ENCODE results near the gene CHRND. TPM values are rescaled to one million over a fixed set of nuclear protein-coding genes. Genes with fewer than 3 reads are reported as not detected.

Gene CHRND
- total RNA-seq, 2 experiments from 2014 or later = not detected

DNA sequence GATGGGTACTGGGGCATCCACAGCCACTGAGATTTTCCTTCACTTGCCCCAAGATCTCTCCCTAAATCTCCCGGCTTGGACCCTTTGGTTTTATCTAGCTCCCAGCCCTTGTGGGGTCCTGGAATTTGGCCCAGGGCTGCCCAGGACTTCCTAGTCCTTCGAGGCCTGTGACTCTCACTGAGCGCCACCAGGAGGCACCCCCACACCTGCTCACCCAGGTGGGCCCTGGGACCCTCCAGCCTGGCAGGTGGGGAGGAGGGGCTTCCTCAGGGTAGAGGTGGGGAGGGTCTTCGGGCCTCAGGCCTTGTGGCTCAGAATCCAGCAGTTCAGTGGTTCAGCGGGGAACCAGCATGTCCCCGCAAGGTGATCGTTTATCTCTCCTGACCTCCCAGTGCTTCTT lies 17.7 kb upstream of the CHRND start:
- peaks cover 12 to 30% of the 10 kb centered on the region in 2 experiments for H3K27me3 ChIP-seq (ENCODE audit: control insufficient read depth in 1 of 2, insufficient read depth in 2 of 2, low read length in 2 of 2)
- ChIA-PET POLR2A (interaction anchor here (0.6 kb wide), 1 partner anchor 85 kb away, joined by 3 read pairs; no protein-coding TSS in a partner anchor), CTCF (no interaction called here)
- intact Hi-C loops (cut with DNase I, micrococcal nuclease) = no loop called here
- no peak overlapping the region for H3K4me3 Mint-ChIP-seq
- H3K4me1 Mint-ChIP-seq (ENCODE audit: low read depth) = peaks cover 4% of the 10 kb centered on the region
- no peak for DNase-seq
- no peak overlapping the region for H3K27ac Mint-ChIP-seq
- TF ChIP-seq, protein P1, sequence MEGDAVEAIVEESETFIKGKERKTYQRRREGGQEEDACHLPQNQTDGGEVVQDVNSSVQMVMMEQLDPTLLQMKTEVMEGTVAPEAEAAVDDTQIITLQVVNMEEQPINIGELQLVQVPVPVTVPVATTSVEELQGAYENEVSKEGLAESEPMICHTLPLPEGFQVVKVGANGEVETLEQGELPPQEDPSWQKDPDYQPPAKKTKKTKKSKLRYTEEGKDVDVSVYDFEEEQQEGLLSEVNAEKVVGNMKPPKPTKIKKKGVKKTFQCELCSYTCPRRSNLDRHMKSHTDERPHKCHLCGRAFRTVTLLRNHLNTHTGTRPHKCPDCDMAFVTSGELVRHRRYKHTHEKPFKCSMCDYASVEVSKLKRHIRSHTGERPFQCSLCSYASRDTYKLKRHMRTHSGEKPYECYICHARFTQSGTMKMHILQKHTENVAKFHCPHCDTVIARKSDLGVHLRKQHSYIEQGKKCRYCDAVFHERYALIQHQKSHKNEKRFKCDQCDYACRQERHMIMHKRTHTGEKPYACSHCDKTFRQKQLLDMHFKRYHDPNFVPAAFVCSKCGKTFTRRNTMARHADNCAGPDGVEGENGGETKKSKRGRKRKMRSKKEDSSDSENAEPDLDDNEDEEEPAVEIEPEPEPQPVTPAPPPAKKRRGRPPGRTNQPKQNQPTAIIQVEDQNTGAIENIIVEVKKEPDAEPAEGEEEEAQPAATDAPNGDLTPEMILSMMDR (IDR thresholded peaks at IDR 0.05) = no peak
- no peaks in the 10 kb centered on the region for H3K36me3 ChIP-seq (ENCODE audit: insufficient read depth, low read length)
- H3K9me3 Mint-ChIP-seq = no peaks in the 10 kb centered on the region
- H3K4me3 ChIP-seq (ENCODE audit: low read length) = no peak overlapping the region
- no peak for ATAC-seq (ENCODE audit: poor library complexity)
- H3K27ac ChIP-seq (ENCODE audit: low read depth in 1 of 2, low read length in 2 of 2) = no peak overlapping the region
- H3K4me1 ChIP-seq (ENCODE audit: insufficient read depth, low read length) = peaks cover 7% of the 10 kb centered on the region
- peaks cover 50% of the 10 kb centered on the region for H3K27me3 Mint-ChIP-seq
- peaks cover 0 to 4% of the 10 kb centered on the region in 2 experiments for H3K9me3 ChIP-seq (ENCODE audit: control insufficient read depth in 1 of 2, insufficient read depth in 1 of 2, low read length in 2 of 2)
- no peaks in the 10 kb centered on the region for H3K36me3 Mint-ChIP-seq (ENCODE audit: low read depth)

DNA sequence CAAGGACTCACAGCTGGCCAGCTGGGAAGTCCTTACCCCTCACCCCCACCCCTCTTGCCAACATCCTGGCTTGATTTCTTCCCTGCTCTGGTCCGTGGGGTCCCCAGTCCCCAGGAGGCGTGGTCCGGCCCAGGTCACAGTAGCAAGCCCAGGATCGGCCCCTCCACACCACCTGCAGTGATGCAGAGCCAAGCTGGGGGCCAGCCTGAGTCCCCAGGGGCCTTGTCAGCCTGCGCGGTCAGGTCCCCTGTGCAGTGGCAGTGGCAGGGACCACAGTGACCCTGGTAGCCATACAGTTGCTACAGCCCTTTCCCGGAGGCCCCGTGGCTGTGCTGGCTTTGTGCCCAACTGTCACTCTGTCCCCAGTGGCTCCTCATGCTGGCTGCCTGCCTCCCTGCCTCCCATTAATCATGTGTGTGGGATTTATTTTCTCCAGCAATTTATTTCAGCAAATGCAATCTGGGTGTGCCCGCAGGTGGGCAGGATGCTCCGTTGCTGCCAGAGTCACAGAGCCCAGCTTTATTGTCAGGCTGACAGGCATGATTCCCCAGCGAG lies 14.5 kb upstream of the CHRND start:
- POLR2A ChIA-PET = no interaction called here
- TF ChIP-seq, protein P1 (IDR thresholded peaks at IDR 0.05) = no peak
- ATAC-seq (ENCODE audit: poor library complexity) (no peak), DNase-seq (no peak)
- CTCF ChIA-PET = no interaction called here
- Mint-ChIP-seq H3K9me3 (no peaks in the 10 kb centered on the region), H3K4me3 (no peak overlapping the region), H3K27me3 (peaks cover 25% of the 10 kb centered on the region), H3K36me3 (ENCODE audit: low read depth) (no peaks in the 10 kb centered on the region), H3K4me1 (ENCODE audit: low read depth) (no peaks in the 10 kb centered on the region), H3K27ac (no peak overlapping the region)
- no peak overlapping the region for H3K27ac ChIP-seq (ENCODE audit: low read depth in 1 of 2, low read length in 2 of 2)
- no peaks in the 10 kb centered on the region for H3K36me3 ChIP-seq (ENCODE audit: insufficient read depth, low read length)
- no peak overlapping the region for H3K4me3 ChIP-seq (ENCODE audit: low read length)
- no peaks in the 10 kb centered on the region for H3K9me3 ChIP-seq (ENCODE audit: control insufficient read depth in 1 of 2, insufficient read depth in 1 of 2, low read length in 2 of 2)
- no peaks in the 10 kb centered on the region for H3K4me1 ChIP-seq (ENCODE audit: insufficient read depth, low read length)
- H3K27me3 ChIP-seq (ENCODE audit: control insufficient read depth in 1 of 2, insufficient read depth in 2 of 2, low read length in 2 of 2) = peaks cover 0 to 3% of the 10 kb centered on the region in 2 experiments
- intact Hi-C loops (cut with DNase I, micrococcal nuclease) = no loop called here

DNA sequence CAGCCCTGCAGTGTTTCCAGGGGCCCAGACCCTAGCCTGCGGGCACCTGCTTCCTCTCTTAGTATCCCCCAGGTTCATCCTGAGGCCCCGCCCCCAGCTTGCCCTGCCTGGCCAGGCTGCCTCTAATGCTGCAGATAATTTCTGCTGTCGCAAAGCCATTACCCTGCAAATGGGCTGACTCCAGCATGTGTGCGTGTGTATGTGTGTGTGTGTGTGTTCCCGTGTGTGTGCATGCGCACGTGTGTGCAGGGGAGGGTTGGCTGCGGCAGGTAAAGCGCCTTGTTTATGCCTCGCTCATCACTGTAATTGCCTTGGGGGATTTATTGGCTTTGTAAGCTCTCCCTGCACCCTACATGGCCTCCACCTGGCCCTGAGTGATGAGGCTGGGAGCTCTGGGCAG lies 13.4 kb upstream of the CHRND start:
- H3K4me1 Mint-ChIP-seq (ENCODE audit: low read depth) = no peaks in the 10 kb centered on the region

More for the DNA sequence above, 13.4 kb upstream of the CHRND start:
- Histone ChIP-seq H3K27me3 (ENCODE audit: control insufficient read depth in 1 of 2, insufficient read depth in 2 of 2, low read length in 2 of 2) (no peaks in the 10 kb centered on the region), H3K36me3 (ENCODE audit: insufficient read depth, low read length) (no peaks in the 10 kb centered on the region), H3K27ac (ENCODE audit: low read depth in 1 of 2, low read length in 2 of 2) (no peak overlapping the region), H3K4me1 (ENCODE audit: insufficient read depth, low read length) (no peaks in the 10 kb centered on the region), H3K4me3 (ENCODE audit: low read length) (no peak overlapping the region), H3K9me3 (ENCODE audit: control insufficient read depth in 1 of 2, insufficient read depth in 1 of 2, low read length in 2 of 2) (no peaks in the 10 kb centered on the region)
- no peak overlapping the region for H3K4me3 Mint-ChIP-seq
- ATAC-seq (ENCODE audit: poor library complexity) (no peak), DNase-seq (no peak)
- H3K36me3 Mint-ChIP-seq (ENCODE audit: low read depth) = no peaks in the 10 kb centered on the region
- TF ChIP-seq, protein P1 (IDR thresholded peaks at IDR 0.05) = no peak
- ChIA-PET CTCF (no interaction called here), POLR2A (no interaction called here)
- peaks cover 25% of the 10 kb centered on the region for H3K27me3 Mint-ChIP-seq
- H3K27ac Mint-ChIP-seq = no peak overlapping the region
- intact Hi-C loops (cut with DNase I, micrococcal nuclease) = no loop called here
- no peaks in the 10 kb centered on the region for H3K9me3 Mint-ChIP-seq

All from CD4-positive, alpha-beta T cell (primary cell).